Left ventricle myocardium inferior (tissue), 1 donor: ENCODE measurements around the gene ZNF784. TPM values are rescaled to one million over a fixed set of nuclear protein-coding genes. Genes with fewer than 3 reads are reported as not detected.

Experiments used
- DNase-seq: peaks from one replicate; pipeline ENCODE4 v3.0.0-alpha.2; 2020
- H3K27ac ChIP-seq: fragments of 200-600 bp; replicated peaks from 2 replicates; pipeline ENCODE4 v1.8.0; 2021
- H3K27me3 ChIP-seq: fragments of 200-600 bp; 2 replicates; pipeline ENCODE4 v1.8.0; 2021; ENCODE audit warnings: low read depth
- H3K36me3 ChIP-seq: fragments of 200-600 bp; 2 replicates; pipeline ENCODE4 v1.8.0; 2021
- H3K4me1 ChIP-seq: fragments of 200-600 bp; 2 replicates; pipeline ENCODE4 v1.8.0; 2021
- H3K4me3 ChIP-seq: fragments of 200-600 bp; 2 replicates; pipeline ENCODE4 v1.8.0; 2021; ENCODE audit warnings: mild to moderate bottlenecking, moderate library complexity
- H3K9me3 ChIP-seq: fragments of 200-600 bp; replicated peaks from 2 replicates; pipeline ENCODE4 v1.8.0; 2021
- CTCF ChIP-seq: fragments of 200-600 bp; IDR thresholded peaks from 2 replicates; pipeline ENCODE4 v1.8.0; 2021; ENCODE audit warnings: antibody characterized with exemption, mild to moderate bottlenecking, borderline replicate concordance
- intact Hi-C: fragments of 100-400 bp; cut with micrococcal nuclease; formaldehyde crosslinking; loops from one replicate; pipeline ENCODE4 v1.11.0; 2022
- total RNA-seq: library from RNA; stranded (reverse); fragmentation: NEBNext Ultra II Directional; extraction: Animal tissue kit (Norgen Biotek cat#: 25700); gene quantifications from one replicate; pipeline ENCODE4 v1.2.1, GENCODE V29; 2021
- donor health status: DM: no; HTN: yes; CAD: no; lungs with severe emphysema.

Gene ZNF784
- total RNA-seq, 1 donor from 2014 or later, result 13.2 TPM

- no peak for TF ChIP-seq CTCF
- intact Hi-C loops, result no loop called here
- Histone ChIP-seq H3K4me1 (peaks cover 28% of the 10 kb centered on the region), H3K27me3 (no peaks in the 10 kb centered on the region), H3K27ac (peak overlapping the region; percentile 99), H3K36me3 (peaks cover 26% of the 10 kb centered on the region), H3K9me3 (no peaks in the 10 kb centered on the region), H3K4me3 (peak overlapping the region; percentile 83)
- DNase-seq, result peak; percentile 90
Measured at GRCh38 chr19:55598719-55599467, 25.5 kb downstream of the ZNF784 start.

GRCh38 chr19:55598034-55598433 lies 26.3 kb downstream of the ZNF784 start:
- no peaks in the 10 kb centered on the region for H3K9me3 ChIP-seq
- intact Hi-C loops, result no loop called here
- peak overlapping the region; percentile 99 for H3K27ac ChIP-seq
- H3K36me3 ChIP-seq, result peaks cover 34% of the 10 kb centered on the region
- peaks cover 26% of the 10 kb centered on the region for H3K4me1 ChIP-seq
- DNase-seq, result no peak
- no peak overlapping the region for H3K4me3 ChIP-seq
- no peaks in the 10 kb centered on the region for H3K27me3 ChIP-seq
- no peak for TF ChIP-seq CTCF

- no peaks in the 10 kb centered on the region for H3K9me3 ChIP-seq
- intact Hi-C loops, result no loop called here
- H3K27ac ChIP-seq, result no peak overlapping the region
- no peak for TF ChIP-seq CTCF
- peaks cover 26% of the 10 kb centered on the region for H3K4me1 ChIP-seq
- no peaks in the 10 kb centered on the region for H3K27me3 ChIP-seq
- no peak overlapping the region for H3K4me3 ChIP-seq
- peaks cover 38% of the 10 kb centered on the region for H3K36me3 ChIP-seq
- no peak for DNase-seq
Measured at GRCh38 chr19:55597501-55597921, 26.9 kb downstream of the ZNF784 start.

- peaks cover 22% of the 10 kb centered on the region for H3K4me1 ChIP-seq
- intact Hi-C loops, result no loop called here
- H3K27me3 ChIP-seq, result no peaks in the 10 kb centered on the region
- H3K4me3 ChIP-seq, result no peak overlapping the region
- H3K27ac ChIP-seq, result no peak overlapping the region
- peaks cover 47% of the 10 kb centered on the region for H3K36me3 ChIP-seq
- no peaks in the 10 kb centered on the region for H3K9me3 ChIP-seq
- no peak for TF ChIP-seq CTCF
- DNase-seq, result no peak
Measured at GRCh38 chr19:55596304-55596703, 28.1 kb downstream of the ZNF784 start.

GRCh38 chr19:55594996-55595545 lies 29.3 kb downstream of the ZNF784 start:
- intact Hi-C loops, result no loop called here
- TF ChIP-seq CTCF, result no peak
- peaks cover 47% of the 10 kb centered on the region for H3K36me3 ChIP-seq
- peaks cover 11% of the 10 kb centered on the region for H3K4me1 ChIP-seq
- no peaks in the 10 kb centered on the region for H3K9me3 ChIP-seq
- peak overlapping the region; percentile 12 for H3K27ac ChIP-seq
- H3K27me3 ChIP-seq, result no peaks in the 10 kb centered on the region
- no peak for DNase-seq
- H3K4me3 ChIP-seq, result no peak overlapping the region
